HG03469 (cell line): ENCODE data around the gene STX8.

ENCODE experiments used
- ATAC-seq: cut with Tn5 transposase; IDR thresholded peaks from one replicate; pipeline ENCODE4 v1.9.1; 2021; ENCODE audit warnings: mild to moderate bottlenecking, moderate library complexity, moderate number of reproducible peaks; ENCODE audit not compliant: unreplicated experiment

The STX8 gene

GRCh38 chr17:9446528-9446927, 129.1 kb downstream of the STX8 start:
- no peak for ATAC-seq

GRCh38 chr17:9445424-9445823, 130.2 kb downstream of the STX8 start:
- ATAC-seq, result no peak

- no peak for ATAC-seq
These were observed 130.9 kb downstream of the STX8 start for GRCh38 chr17:9444687-9445086.

- ATAC-seq, result no peak
These were observed 131.8 kb downstream of the STX8 start for GRCh38 chr17:9443811-9444210.

GRCh38 chr17:9439851-9440250, 135.8 kb downstream of the STX8 start:
- ATAC-seq, result no peak

GRCh38 chr17:9436630-9437029, 139.0 kb downstream of the STX8 start:
- no peak for ATAC-seq

GRCh38 chr17:9435165-9435564, 140.5 kb downstream of the STX8 start:
- ATAC-seq, result no peak

- ATAC-seq, result no peak
These were observed 141.0 kb downstream of the STX8 start for GRCh38 chr17:9434642-9435057.

GRCh38 chr17:9432934-9433421, 142.6 kb downstream of the STX8 start:
- ATAC-seq, result no peak

- ATAC-seq, result no peak
These were observed 143.3 kb downstream of the STX8 start for GRCh38 chr17:9432134-9432885.

- no peak for ATAC-seq
These were observed 144.0 kb downstream of the STX8 start for GRCh38 chr17:9431620-9432019.

- no peak for ATAC-seq
These were observed 147.9 kb downstream of the STX8 start for GRCh38 chr17:9427465-9428315.

GRCh38 chr17:9424071-9424640, 151.5 kb downstream of the STX8 start:
- ATAC-seq, result no peak

- no peak for ATAC-seq
These were observed 154.1 kb downstream of the STX8 start for GRCh38 chr17:9421525-9421924.

GRCh38 chr17:9419932-9420453, 155.6 kb downstream of the STX8 start:
- no peak for ATAC-seq

- ATAC-seq, result peak; percentile 94
These were observed 161.1 kb downstream of the STX8 start for GRCh38 chr17:9414471-9414870.

GRCh38 chr17:9410737-9411136, 164.9 kb downstream of the STX8 start:
- no peak for ATAC-seq

GRCh38 chr17:9410301-9410700, 165.3 kb downstream of the STX8 start:
- no peak for ATAC-seq

- no peak for ATAC-seq
These were observed 165.7 kb downstream of the STX8 start for GRCh38 chr17:9409878-9410277.

- ATAC-seq, result no peak
These were observed 166.5 kb downstream of the STX8 start for GRCh38 chr17:9408868-9409829.
